SK-N-SH treated with all-trans-retinoic acid at 6 μM for 48 hours (cell line): ENCODE data around the gene ZBTB34.
"Not testable (repeated sequence)": the region's sequence is repeated elsewhere in the genome, so short reads cannot be mapped to it uniquely, and the experiment has no call there.

Experiments
- ATAC-seq: fragments of 200-7000 bp; cut with Tn5 transposase; 3 replicates; pipeline ENCODE4 v1.9.1; 2020; ENCODE audit warnings: mild to moderate bottlenecking, moderate library complexity
- ARNTL ChIP-seq: fragments of 450-650 bp; formaldehyde crosslinking; IDR thresholded peaks from 2 replicates; pipeline ENCODE4 v1.5.0; 2020; ENCODE audit warnings: low read depth, mild to moderate bottlenecking, moderate library complexity, borderline replicate concordance
- BACH2 ChIP-seq: fragments of 250-450 bp; sonication (Bioruptor Pico); IDR thresholded peaks from 2 replicates; pipeline ENCODE4 v1.9.0; 2021; ENCODE audit warnings: mild to moderate bottlenecking, borderline replicate concordance
- CSDC2 ChIP-seq: fragments of 250-450 bp; sonication (Bioruptor Pico); IDR thresholded peaks from 2 replicates; pipeline ENCODE4 v1.5.0; 2020; ENCODE audit warnings: mild to moderate bottlenecking, moderate library complexity
- ESRRG ChIP-seq: fragments of 250-450 bp; sonication (Bioruptor Pico); IDR thresholded peaks from 2 replicates; pipeline ENCODE4 v1.6.1; 2021; ENCODE audit warnings: mild to moderate bottlenecking
- OSR1 ChIP-seq: fragments of 250-450 bp; sonication (Bioruptor Pico); IDR thresholded peaks from 2 replicates; pipeline ENCODE4 v1.8.0; 2022; ENCODE audit warnings: moderate library complexity, mild to moderate bottlenecking, inconsistent platforms
- PPARA ChIP-seq: fragments of 250-450 bp; sonication (Bioruptor Pico); IDR thresholded peaks from 2 replicates; pipeline ENCODE4 v1.5.0; 2020; ENCODE audit warnings: mild to moderate bottlenecking, borderline replicate concordance
- RARB ChIP-seq: fragments of 250-450 bp; sonication (Bioruptor Pico); IDR thresholded peaks from 2 replicates; pipeline ENCODE4 v1.8.0; 2021; ENCODE audit warnings: mild to moderate bottlenecking, moderate library complexity
- SNAI2 ChIP-seq: fragments of 250-450 bp; sonication (Bioruptor Pico); IDR thresholded peaks from 2 replicates; pipeline ENCODE4 v1.5.0; 2020; ENCODE audit warnings: mild to moderate bottlenecking, moderate library complexity
- TCF4 ChIP-seq: fragments of 250-450 bp; sonication (Bioruptor Pico); IDR thresholded peaks from 2 replicates; pipeline ENCODE4 v1.8.0; 2021; ENCODE audit warnings: mild to moderate bottlenecking, moderate library complexity, borderline replicate concordance
- TOX ChIP-seq: fragments of 250-450 bp; sonication (Bioruptor Pico); IDR thresholded peaks from 2 replicates; pipeline ENCODE4 v1.8.0; 2021; ENCODE audit warnings: mild to moderate bottlenecking, moderate library complexity, borderline replicate concordance
- ZC3H10 ChIP-seq: fragments of 250-450 bp; sonication (Bioruptor Pico); IDR thresholded peaks from 2 replicates; pipeline ENCODE4 v1.5.1; 2021; ENCODE audit warnings: mild to moderate bottlenecking, moderate library complexity
- ZFP3 ChIP-seq: fragments of 250-450 bp; sonication (Bioruptor Pico); IDR thresholded peaks from 2 replicates; pipeline ENCODE4 v1.5.0; 2020; ENCODE audit warnings: mild to moderate bottlenecking, moderate library complexity
- ZFP30 ChIP-seq: fragments of 450-650 bp; formaldehyde crosslinking; IDR thresholded peaks from 2 replicates; pipeline ENCODE4 v1.5.0; 2022; ENCODE audit warnings: mild to moderate bottlenecking, moderate library complexity
- ZNF565 ChIP-seq: fragments of 450-650 bp; formaldehyde crosslinking; conservative IDR thresholded peaks from 2 replicates; pipeline ENCODE4 v1.5.0; 2020; ENCODE audit warnings: low read depth, mild to moderate bottlenecking, moderate library complexity
- ZNF70 ChIP-seq: fragments of 450-650 bp; formaldehyde crosslinking; IDR thresholded peaks from 2 replicates; pipeline ENCODE4 v1.5.0; 2020; ENCODE audit warnings: mild to moderate bottlenecking, moderate library complexity
- ZNF8 ChIP-seq: fragments of 450-650 bp; formaldehyde crosslinking; IDR thresholded peaks from 2 replicates; pipeline ENCODE4 v1.5.0; 2020; ENCODE audit warnings: mild to moderate bottlenecking, moderate library complexity
- TF ChIP-seq, protein P1 (sequence below): fragments of 250-450 bp; sonication (Bioruptor Pico); IDR thresholded peaks from 2 replicates; pipeline ENCODE4 v1.8.0; 2020; ENCODE audit warnings: mild to moderate bottlenecking, moderate library complexity, borderline replicate concordance
- TF ChIP-seq, protein P2 (sequence below): fragments of 250-450 bp; sonication (Bioruptor Pico); IDR thresholded peaks from 2 replicates; pipeline ENCODE4 v1.5.1; 2021; ENCODE audit warnings: mild to moderate bottlenecking, moderate library complexity
- TF ChIP-seq, protein P3 (sequence below): fragments of 250-450 bp; sonication (Bioruptor Pico); IDR thresholded peaks from 2 replicates; pipeline ENCODE4 v1.5.1; 2020; ENCODE audit warnings: low read depth, mild to moderate bottlenecking, moderate library complexity

Gene ZBTB34

DNA sequence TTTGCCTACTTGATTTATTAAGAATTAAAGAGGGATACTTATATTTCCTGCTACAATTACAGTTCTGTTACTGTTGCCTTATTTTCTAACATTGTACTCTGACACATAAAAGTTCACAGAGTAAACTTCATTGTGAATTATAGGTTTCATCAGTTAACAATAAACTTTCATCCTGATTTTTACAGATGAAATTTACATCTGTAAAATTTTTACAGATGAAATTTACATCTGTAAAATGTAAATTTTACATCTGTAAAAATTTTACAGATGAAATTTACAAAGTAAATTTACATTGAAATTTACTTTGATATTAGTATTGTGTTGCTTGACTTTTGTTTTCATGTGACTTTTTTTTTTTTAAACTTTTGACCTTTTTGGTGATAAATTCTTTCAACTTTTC lies 46.3 kb upstream of the ZBTB34 start:
- TF ChIP-seq SNAI2 (CRISPR knock-in tag) (no peak), PPARA (CRISPR knock-in tag) (no peak), BACH2 (CRISPR knock-in tag) (no peak), ZFP30 (CRISPR knock-in tag) (no peak), TOX (CRISPR knock-in tag) (no peak), ZC3H10 (no peak), RARB (CRISPR knock-in tag) (no peak), CSDC2 (no peak), OSR1 (CRISPR knock-in tag) (no peak), ARNTL (CRISPR knock-in tag) (no peak)
- TF ChIP-seq, protein P1, sequence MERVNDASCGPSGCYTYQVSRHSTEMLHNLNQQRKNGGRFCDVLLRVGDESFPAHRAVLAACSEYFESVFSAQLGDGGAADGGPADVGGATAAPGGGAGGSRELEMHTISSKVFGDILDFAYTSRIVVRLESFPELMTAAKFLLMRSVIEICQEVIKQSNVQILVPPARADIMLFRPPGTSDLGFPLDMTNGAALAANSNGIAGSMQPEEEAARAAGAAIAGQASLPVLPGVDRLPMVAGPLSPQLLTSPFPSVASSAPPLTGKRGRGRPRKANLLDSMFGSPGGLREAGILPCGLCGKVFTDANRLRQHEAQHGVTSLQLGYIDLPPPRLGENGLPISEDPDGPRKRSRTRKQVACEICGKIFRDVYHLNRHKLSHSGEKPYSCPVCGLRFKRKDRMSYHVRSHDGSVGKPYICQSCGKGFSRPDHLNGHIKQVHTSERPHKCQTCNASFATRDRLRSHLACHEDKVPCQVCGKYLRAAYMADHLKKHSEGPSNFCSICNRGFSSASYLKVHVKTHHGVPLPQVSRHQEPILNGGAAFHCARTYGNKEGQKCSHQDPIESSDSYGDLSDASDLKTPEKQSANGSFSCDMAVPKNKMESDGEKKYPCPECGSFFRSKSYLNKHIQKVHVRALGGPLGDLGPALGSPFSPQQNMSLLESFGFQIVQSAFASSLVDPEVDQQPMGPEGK (CRISPR knock-in tag), result no peak
- no peak for ATAC-seq

DNA sequence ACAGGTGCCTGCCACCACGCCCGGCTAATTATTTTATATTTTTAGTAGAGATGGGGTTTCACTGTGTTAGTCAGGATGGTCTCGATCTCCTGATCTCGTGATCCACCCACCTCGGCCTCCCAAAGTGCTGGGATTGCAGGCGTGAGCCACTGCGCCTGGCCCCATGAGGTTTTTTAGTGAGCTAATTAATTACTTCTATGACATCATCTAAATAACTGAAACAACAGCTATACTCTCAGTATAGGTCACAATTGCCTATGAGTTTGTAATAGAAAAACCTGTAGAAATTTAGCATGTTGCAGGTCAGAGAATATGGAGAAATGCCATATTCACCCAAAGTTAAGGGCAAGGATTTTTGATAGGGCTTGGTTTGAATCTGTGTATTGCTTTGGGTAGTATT lies 42.8 kb upstream of the ZBTB34 start:
- not testable (repeated sequence) for ATAC-seq

DNA sequence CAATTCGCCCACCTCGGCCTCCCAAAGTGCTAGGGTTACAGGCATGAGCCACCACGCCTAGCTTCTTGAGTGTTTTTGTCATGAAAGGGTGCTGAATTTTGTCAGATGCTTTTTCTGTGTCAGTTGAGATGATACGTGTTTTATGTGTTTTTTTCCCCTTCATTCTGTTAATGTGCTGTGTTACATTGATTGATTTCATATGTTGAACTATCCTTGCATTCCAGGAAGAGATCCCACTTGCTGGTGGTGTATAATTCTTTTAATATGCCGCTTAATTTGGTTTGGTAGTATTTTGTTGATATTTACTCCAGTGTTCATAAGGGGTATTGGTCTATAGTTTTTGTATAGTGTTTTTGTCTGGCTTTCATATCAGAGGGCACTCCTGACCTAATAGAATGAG lies 42.0 kb upstream of the ZBTB34 start:
- ATAC-seq, result no peak
- TF ChIP-seq ZNF565, result no peak
- no peak for TF ChIP-seq ZC3H10
- no peak for TF ChIP-seq ZFP30 (CRISPR knock-in tag)
- TF ChIP-seq, protein P1 (CRISPR knock-in tag), result no peak
- no peak for TF ChIP-seq RARB (CRISPR knock-in tag)
- TF ChIP-seq OSR1 (CRISPR knock-in tag), result no peak

DNA sequence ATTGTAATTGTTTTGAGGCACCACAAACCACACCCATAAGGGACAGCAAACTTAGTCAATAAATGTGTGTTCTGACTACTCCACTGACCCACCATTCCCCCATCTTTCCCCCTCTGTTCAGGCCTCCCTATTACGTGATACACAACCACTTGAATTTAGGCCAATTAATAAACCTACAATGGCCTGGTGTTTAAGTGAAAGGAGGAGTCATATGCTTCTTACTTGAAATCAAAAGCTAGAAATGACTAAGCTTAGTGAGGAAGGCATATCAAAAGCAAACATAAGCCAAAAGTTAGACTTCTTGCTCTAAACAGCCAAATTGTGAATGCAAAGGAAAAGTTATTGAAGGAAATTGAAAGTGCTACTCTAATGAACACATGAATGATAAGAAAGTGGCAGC lies 41.0 kb upstream of the ZBTB34 start:
- no peak for TF ChIP-seq ZFP3 (CRISPR knock-in tag)
- TF ChIP-seq ESRRG (CRISPR knock-in tag), result no peak
- no peak for TF ChIP-seq ZNF565
- TF ChIP-seq, protein P1 (CRISPR knock-in tag), result no peak
- no peak for TF ChIP-seq ZNF8 (CRISPR knock-in tag)
- no peak for TF ChIP-seq OSR1 (CRISPR knock-in tag)
- TF ChIP-seq ZNF70, result no peak
- no peak for TF ChIP-seq CSDC2
- TF ChIP-seq, protein P2, sequence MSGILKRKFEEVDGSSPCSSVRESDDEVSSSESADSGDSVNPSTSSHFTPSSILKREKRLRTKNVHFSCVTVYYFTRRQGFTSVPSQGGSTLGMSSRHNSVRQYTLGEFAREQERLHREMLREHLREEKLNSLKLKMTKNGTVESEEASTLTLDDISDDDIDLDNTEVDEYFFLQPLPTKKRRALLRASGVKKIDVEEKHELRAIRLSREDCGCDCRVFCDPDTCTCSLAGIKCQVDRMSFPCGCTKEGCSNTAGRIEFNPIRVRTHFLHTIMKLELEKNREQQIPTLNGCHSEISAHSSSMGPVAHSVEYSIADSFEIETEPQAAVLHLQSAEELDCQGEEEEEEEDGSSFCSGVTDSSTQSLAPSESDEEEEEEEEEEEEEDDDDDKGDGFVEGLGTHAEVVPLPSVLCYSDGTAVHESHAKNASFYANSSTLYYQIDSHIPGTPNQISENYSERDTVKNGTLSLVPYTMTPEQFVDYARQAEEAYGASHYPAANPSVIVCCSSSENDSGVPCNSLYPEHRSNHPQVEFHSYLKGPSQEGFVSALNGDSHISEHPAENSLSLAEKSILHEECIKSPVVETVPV (CRISPR knock-in tag), result no peak
- TF ChIP-seq TCF4 (CRISPR knock-in tag), result no peak
- no peak for TF ChIP-seq ZC3H10
- no peak for TF ChIP-seq RARB (CRISPR knock-in tag)
- TF ChIP-seq SNAI2 (CRISPR knock-in tag), result no peak
- no peak for TF ChIP-seq BACH2 (CRISPR knock-in tag)
- TF ChIP-seq, all 23 proteins: peak for 0
- no peak for ATAC-seq

DNA sequence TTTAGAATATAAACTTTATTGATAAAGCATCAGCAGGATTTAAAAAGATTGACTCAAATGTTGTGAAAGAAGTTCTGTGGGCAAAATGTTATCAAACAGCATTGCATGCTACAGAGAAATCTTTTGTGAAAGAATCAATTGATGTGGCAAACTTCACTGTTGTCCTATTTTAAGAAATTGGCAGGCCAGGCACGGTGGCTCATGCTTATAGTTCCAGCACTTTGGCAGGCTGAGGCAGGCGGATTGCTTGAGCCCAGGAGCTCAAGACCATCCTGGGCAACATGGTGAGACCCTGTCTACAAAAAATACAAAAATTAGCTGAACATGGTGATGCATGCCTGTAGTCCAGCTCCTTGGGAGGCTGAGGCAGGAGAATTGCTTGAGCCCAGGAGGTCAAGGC lies 38.2 kb upstream of the ZBTB34 start:
- no peak for ATAC-seq
- TF ChIP-seq, protein P3, sequence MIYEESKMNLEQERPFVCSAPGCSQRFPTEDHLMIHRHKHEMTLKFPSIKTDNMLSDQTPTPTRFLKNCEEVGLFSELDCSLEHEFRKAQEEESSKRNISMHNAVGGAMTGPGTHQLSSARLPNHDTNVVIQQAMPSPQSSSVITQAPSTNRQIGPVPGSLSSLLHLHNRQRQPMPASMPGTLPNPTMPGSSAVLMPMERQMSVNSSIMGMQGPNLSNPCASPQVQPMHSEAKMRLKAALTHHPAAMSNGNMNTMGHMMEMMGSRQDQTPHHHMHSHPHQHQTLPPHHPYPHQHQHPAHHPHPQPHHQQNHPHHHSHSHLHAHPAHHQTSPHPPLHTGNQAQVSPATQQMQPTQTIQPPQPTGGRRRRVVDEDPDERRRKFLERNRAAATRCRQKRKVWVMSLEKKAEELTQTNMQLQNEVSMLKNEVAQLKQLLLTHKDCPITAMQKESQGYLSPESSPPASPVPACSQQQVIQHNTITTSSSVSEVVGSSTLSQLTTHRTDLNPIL, result no peak
- TF ChIP-seq CSDC2 (no peak), SNAI2 (CRISPR knock-in tag) (no peak), TOX (CRISPR knock-in tag) (no peak), ZC3H10 (no peak), ESRRG (CRISPR knock-in tag) (no peak), ARNTL (CRISPR knock-in tag) (no peak), BACH2 (CRISPR knock-in tag) (no peak)
